NCI-H1930 (cell line): ENCODE results near the gene RHOT2.

ENCODE experiments used
- DNase-seq, 2 experiments: peaks; one replicate each; lab custom pipeline; 2025; lab: John Stamatoyannopoulos, UW

The RHOT2 gene

GRCh38 chr16:715477-716199, 47.7 kb downstream of the RHOT2 start:
- peak in 1 of 2 experiments; percentile 40 for DNase-seq

- no peak for DNase-seq
These were observed 48.3 kb downstream of the RHOT2 start for GRCh38 chr16:716200-716568.

- no peak for DNase-seq
These were observed 48.9 kb downstream of the RHOT2 start for GRCh38 chr16:716768-717325.

GRCh38 chr16:717450-718245, 49.7 kb downstream of the RHOT2 start:
- no peak for DNase-seq

- DNase-seq = no peak
These were observed 50.5 kb downstream of the RHOT2 start for GRCh38 chr16:718389-718788.

GRCh38 chr16:718922-719321, 51.0 kb downstream of the RHOT2 start:
- DNase-seq = no peak

GRCh38 chr16:719815-720446, 52.0 kb downstream of the RHOT2 start:
- no peak for DNase-seq

GRCh38 chr16:720447-720989, 52.6 kb downstream of the RHOT2 start:
- DNase-seq = peak; percentile 57

GRCh38 chr16:720990-721764, 53.2 kb downstream of the RHOT2 start, which contains the start of gene ANTKMT:
Gene ANTKMT (plus strand): TSS chr16:721146. CDS start chr16:721275, 129 bp downstream.
- peak; percentile 88 to 94 for DNase-seq

- no peak for DNase-seq
These were observed 54.0 kb downstream of the RHOT2 start for GRCh38 chr16:721765-722540.

- DNase-seq = no peak
These were observed 55.1 kb downstream of the RHOT2 start for GRCh38 chr16:722835-723633.

GRCh38 chr16:723695-724094, 55.8 kb downstream of the RHOT2 start:
- DNase-seq = no peak
